GM20431 (cell line): Measurements from ENCODE around the gene RIPOR3.
"Not testable (repeated sequence)": the region's sequence is repeated elsewhere in the genome, so short reads cannot be mapped to it uniquely, and the experiment has no call there.

ENCODE experiments used
- in situ Hi-C: fragments of 300-500 bp; cut with MseI, MboI; formaldehyde crosslinking; loops from one replicate; pipeline ENCODE4 v1.15.0; 2020; ENCODE audit warnings: low sequenced_read_pairs; ENCODE audit not compliant: unreplicated experiment

RIPOR3 gene

DNA sequence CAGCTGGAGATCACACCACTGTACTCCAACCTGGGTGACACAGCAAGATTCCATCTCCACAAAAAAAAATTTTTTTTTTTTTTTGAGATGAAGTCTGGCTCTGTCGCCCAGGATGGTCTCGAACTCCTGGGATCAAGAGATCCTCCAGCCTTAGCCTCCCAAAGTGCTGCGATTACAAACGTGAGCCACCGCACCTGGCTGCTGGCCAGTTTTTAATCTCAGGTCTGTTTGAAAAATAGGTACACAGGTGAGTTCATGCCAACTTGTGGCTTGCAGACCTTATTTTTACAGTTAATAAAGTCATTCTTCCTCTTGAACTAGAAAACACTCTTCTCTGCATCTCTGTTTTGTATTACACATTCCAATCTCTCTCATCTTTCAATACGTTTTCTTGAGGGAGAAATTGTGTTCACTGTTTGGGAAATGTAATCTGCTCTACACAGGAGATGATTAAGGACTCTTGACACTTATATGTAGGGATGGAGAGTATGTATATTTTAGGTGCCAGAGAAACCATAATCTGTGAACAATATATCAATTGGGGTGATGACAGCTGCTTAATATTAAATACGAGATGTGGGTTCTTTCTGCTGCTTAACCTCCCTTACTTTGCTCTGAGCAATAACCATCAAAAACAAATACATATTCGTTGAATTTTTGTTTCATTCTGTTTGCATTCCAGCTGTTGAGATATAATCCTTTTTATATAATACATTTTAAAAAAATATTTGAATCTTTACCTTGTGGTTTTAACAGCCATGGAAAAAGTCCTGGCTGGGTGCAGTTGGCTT is 17.7 kb upstream of the RIPOR3 start:
- in situ Hi-C loops: no loop called here

DNA sequence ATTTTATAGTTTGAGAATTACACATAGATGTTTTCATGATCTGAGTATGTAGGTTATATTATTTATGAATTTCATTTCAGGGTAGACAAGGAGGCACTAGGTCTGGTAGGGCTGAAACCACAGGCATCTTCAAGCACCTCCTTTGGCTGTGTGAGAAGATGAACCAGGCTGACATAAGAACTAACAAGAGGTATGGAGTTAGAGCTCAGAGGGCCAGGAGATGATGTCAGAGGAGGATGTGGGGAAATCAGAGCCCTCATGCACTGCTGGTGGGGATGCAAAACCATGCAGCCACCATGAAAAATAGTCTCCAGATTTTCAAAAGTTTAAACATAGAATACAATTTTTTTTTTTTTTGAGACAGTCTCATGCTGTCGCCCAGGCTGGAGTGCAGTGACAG is 13.6 kb upstream of the RIPOR3 start:
- in situ Hi-C loops: no loop called here

DNA sequence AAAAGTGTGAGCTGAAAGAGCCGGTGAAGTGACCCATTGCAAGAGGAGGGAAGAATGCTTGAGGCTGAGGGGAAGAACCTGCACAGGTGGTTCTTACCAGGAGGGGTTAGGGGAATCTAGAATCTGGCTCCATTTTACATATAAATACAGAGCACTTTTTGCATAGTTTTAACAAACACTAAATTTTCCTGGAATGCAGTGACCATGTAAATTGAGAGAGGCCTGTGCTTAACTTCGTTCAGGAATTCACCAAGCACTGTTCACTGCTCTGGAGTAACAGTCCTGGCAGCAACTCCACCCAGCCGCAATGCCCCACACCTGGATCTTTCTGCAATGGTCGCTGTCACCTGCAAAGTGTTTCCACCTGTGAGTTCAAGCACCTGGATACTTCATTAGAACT is 13.2 kb upstream of the RIPOR3 start:
- in situ Hi-C loops: no loop called here

DNA sequence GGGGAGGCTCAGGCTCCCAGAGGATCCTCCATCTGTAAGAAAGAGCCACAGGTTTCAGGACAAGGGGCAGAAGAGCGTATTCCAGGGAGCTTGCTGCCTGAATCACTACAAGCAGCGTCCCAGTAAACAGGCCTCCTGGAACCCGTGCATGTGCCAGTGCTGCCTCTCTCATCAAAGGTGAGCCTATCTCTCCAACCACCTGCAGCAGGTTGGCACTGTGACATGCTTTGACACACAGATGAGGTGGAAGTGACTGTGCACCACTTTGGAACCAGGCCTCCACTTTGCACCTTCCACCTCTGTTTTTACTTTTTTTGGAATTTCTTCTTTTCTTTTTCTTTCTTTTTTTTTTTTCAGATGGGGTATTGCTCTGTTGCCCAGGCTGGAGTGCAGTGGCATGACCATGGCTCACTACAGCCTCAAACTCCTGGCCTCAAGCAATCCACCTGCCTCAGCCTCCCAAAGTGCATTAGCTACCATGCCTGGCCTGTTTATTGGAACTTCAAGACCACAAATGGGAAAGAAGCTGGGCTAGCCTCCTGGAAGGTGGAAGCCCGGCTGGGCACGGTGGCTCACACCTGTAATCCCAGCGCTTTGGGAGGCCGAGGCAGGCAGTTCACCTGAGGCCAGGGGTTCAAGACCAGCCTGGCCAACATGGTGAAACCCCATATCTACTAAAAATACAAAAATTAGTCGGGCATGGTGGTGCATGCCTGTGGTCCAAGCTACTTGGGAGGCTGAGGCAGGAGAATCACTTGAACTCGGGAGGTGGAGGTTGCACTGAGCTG is 12.5 kb upstream of the RIPOR3 start:
- in situ Hi-C loops: not testable (repeated sequence)

DNA sequence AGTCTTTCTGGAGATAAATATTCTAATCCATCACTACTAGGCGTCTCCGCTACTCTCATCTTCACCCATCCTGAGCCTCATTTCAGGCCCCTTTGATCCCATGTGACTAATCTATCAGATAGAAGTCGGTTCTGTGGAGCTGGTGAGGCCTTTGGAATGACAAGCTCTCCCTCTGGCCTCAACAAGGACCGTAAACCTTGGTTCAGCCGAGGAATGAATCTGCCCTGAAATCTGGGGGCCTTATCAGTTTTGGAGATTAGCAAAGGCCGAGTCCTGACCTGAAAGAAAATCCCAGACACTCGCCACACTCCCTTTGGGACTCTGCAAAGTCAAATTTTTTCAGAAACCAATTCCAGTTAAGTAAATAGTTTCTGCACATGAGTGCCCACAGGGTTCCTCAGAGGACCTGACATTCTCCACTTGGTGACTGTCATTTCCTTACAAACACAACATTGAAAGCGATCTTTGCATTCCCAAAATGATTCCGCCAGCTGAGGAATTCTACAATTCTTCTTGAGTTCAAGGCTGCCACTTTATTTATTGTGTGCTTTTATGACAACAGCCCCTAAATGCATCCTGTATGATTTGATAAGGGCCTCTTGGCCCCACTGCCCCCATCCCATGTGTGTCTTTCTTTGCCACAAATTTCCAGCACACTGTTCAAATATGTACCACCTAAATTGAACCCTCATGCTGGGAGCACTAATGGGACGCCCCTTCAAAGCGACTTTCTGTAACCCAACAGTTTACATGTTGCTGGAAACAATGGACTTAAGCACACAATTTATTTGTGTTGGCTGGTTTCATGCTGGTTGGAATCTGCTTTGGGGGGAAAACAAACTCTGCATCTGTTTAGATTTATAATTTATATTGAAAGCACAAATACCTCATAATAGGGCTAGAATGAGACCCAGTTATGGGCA is 10.0 kb upstream of the RIPOR3 start:
- in situ Hi-C loops: no loop called here

DNA sequence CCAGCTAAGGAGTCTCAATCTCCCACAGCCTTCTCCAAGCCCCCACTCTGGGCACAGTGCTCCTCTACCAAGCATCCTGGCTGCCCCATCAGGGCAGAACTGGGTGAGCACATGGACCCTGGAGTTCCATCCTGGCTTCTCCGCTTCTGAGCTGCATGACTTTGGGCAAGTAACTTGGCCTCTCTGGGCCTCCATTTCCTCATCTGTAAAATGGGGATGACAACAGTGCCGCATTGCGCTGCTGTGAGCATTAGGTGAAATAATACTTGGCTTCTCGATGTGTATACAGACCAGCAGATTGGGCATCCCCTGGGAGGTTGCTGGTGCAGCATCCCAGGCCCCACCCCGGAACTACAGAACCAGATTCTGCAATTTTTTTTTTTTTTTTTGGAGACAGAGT is 8.3 kb upstream of the RIPOR3 start:
- in situ Hi-C loops: no loop called here

DNA sequence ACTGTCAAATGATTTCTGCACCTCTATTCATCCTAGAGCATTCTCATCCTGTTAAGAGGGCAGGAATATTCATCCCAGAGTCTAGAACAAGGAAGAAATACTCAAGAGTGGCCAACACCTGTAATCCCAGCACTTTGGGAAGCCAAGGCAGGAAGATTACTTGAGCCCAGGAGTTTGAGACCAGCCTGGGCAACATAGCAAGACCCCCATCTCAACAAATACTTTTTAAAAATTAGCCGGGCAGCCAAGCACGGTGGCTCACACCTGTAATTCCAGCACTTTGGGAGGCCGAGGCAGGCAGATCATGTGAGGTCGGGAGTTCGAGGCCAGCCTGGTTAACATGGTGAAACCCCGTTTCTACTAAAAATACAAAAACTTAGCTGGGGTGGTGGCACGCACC is 6.9 kb upstream of the RIPOR3 start:
- in situ Hi-C loops: not testable (repeated sequence)

DNA sequence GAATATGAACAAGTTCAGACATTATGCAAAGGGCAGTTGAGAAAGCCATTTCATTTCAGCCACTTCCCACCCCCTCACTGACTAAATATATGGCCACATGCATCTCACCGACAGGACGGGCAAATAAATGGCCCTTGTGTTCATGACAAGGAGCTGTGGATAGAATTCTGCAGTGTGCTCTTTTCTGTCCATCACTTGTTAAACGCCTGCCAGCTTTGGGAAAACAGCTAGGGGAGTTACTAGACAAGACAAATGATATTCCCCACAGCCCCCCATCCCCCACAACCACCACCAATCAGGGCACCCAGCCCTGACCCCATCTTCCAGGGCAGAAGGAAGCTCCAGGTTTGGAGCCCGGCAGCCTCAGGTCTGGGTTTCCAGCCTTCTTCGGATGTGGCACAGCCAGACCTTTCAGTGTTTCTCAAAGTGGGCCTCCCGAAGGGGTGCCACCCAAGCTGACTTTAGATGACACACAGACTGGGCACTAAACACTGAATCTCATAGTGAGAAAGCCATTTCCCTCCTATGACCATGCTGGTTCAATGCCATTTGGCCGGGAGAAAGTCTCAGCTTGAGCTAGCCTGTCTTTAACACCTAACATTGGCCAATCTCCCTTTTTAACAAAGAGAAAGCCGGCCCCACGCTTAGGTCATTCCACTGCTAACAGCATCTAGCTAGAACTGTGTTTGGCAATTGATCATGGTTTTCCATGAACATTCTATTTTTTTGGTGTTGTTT is 4.0 kb upstream of the RIPOR3 start:
- in situ Hi-C loops: no loop called here

DNA sequence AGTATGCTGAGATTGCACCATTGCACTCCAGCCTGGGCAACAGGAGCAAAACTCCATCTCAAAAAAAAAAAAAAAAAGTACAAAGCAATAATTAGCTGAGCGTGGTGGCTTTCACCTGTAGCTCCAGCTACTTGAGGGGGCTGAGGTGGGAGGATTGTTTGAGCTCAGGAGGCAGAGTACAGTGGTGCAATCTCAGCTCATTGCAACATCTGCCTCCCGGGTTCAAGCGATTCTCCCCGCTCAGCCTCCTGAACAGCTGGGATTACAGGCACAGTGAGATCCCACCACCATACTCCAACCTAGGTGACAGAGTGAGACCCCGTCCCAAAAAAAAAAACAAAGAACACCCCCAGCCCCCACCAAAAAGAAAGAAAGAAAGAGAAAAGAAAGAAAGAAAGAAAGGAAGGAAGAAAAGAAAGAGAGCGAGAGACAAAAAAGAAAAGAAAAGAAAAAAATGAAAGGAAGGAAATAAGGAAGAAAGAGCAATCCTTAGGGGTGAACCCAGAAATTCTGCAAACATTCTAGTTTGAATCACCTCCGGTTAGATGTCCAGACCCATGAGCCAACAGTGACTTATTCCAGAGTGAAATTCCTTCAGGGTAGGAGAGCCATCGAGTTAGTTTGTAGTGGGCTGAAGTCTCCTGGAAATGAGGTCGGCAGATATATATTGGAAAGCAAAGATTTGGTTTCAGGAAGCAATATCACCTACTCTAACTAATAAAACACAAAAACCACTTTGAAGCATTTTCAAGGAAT is 3.2 kb upstream of the RIPOR3 start:
- in situ Hi-C loops: no loop called here

DNA sequence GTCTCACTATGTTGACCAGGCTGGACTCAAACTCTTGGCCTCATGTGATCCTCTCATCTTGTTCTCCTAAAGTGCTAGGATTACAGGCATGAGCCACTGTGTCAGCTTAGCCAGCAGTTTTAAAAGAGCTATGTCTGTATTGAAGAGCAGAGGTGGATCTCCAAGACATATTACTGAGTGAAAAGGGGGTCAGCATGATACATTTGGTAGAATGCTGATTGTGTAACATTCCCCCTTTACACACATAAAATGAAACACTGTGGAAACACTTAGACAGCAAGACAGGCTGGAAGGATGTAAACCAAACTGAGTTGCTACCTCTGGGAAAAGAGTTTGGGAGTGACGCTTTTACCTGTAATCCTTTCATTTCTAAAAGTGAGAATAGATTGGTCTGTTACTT is 1.7 kb upstream of the RIPOR3 start:
- in situ Hi-C loops: no loop called here

DNA sequence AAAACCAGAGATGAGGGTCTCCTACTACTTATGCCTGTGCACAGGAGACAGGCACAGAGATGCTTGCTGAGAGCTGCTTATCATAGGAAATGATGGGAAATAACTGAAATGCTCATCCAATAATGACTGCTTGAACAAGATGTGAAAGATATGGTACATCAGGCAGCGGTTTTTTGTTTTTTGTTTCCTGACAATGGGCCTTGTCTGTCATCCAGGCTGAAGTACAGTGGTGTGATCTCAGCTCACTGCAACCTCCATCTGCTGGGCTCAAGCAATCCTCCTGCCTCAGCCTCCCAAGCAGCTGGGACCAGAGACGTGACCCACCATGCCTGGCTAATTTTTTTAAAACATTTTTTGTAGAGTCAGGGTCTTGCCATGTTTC is 1.2 kb upstream of the RIPOR3 start:
- in situ Hi-C loops: no loop called here

DNA sequence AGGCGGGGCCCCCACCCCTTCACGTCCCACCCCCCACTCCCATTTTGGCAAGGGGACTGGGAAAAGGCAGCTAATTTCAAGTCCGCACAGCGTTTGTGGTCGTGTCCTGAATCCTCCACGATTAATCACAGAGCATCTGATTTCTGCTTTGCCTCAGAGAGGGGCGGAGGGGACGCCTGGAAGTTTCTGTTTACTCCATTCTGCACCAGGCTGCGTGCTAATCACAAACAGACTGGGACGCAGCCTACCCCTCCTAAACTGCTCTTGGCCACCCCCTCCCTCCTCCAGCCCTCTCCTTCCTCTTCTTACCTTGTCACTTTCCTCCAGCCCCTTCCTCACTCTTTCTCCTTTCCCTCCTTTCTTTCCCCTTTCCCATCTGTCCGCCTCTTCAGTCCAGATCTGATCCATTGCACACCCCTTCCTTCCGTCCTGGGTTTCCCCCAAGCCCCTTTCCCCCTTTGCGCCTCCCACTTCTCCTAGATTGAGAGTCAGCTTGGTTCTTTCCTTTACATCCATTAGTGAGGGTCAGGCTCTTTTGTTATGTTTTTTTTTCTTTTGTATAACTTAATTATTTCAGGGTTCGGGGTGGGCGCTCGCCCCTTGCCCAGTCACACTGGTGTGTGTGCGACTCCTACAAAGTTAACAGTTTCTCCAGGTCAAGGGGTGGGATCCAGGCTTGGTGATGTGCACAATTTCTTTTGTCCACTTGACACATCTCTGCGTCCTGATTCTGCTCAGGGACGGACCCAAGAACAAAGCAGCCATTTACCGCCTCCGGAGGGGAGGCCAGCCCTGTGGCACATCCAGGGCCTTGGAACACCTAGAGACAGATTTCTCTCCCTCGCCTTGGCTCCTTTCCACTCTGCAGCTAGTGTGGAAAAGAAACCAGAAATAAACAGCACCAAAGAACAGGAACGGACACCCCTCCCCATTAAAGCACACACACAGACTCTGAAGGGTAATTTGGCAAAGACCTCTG is 520 bp upstream of the RIPOR3 start:
- in situ Hi-C loops: no loop called here

DNA sequence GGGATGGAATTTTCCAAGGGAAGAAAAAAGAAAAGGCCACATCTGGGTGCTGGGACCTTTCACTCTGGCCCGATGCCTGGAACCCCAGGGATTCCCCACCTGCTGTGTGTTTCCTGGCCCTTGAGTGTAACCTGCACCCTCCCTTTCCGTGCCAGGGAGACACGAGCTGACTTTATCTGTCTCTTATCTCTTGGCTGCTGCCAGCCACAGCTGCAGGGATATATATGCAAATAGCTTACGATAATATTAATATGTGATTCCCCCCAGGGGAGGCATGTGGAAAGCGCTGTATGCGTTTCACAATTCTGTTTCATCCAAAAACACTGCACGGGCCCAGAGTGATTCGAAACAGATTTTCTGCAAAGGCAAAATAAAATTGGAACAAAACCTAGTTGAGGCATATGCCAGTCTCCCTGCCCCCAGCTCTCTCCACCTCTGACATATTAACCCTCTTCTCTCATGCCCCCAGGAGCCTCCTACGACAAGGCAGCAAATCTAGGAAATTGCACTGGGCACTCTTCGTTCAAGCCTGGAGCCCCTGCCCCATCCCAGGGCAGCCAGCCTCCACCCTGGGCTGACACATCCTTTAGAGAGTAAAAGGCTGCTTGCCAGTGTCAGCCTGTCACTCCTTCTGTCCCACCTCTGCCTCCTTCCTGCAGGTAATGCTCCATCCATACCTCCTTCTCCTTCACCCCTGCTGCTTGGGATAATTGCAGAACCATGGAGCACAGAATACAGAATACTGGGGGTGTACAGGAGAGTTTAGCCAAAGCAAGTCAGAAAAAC is 1.3 kb downstream of the RIPOR3 start:
- in situ Hi-C loops: no loop called here

DNA sequence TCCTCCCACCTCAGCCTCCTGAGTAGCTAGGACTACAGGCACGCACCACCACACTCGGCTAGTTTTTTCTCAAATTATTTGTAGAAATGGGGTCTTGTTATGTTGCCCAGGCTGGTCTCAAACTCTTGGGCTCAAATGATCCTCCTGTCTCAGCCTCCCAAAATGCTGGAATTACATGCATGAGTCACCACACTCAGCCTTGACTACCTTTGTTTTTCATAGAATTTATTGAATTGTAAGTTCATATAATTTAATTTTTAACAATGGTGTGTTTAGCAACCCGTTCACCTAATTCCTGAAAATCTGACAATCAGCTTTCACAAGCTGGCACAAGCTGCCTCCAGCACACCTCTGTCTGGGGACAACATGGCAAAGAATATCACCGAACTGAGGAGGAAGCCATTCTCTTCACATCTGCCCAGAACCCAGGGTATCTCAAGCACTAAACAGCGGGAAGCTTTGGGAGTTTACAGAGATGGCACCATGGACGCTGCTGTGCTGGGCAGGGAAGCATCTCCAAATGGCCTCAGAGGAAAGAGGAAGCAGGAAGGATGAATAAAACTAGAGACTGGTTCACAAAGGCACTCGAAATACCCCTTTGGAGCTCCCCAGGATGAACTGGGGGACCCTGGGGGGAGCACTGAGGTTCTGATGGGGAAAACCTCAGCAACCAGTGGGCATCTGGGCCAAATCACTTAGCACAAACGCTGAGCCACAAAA is 2.9 kb downstream of the RIPOR3 start:
- in situ Hi-C loops: no loop called here

DNA sequence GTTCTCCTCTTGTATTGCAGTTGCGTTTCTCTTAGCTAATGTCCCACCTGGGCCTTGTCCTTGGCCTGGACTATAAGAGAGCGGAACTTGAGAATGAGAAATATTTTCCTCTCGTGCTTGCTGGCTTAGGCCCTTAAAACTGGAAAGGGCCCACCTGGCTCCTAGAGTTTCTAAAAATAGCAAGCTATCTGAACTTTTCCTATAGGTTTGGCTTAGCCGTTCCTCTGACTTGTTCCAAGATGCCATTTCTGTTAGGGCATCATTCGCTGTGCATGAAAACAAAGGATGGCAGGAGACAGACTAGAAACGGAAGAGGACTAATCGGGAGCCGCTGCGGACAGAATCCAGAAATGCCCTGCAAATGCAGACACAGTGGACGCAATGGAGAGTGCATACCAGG is 4.5 kb downstream of the RIPOR3 start:
- in situ Hi-C loops: no loop called here

DNA sequence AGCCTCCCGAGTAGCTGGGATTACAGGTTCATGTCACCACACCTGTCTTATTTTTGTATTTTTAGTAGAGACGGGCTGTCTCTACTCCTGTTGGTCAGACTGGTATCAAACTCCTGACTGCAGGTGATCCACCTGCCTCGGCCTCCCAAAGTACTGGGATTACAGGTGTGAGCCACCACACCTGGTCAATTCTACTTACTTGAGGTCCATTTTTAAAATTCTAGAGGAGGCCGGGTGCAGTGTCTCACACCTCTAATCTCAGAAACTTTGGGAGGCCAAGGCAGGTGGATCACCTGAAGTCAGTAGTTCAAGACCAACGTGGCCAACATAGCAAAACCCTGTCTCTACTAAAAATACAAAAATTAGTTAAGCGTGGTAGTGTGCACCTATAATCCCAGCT is 7.8 kb downstream of the RIPOR3 start:
- in situ Hi-C loops: no loop called here
